A549 (cell line): ENCODE measurements around the gene RAD54L. TPM values are rescaled to one million over a fixed set of nuclear protein-coding genes. Genes with fewer than 3 reads are reported as not detected.

Experiments used
- ATAC-seq, 2 experiments: fragments of 200-7000 bp in 1 of 2; fragments of >200 bp in 1 of 2; cut with Nextera tagmentation in 1 of 2; cut with Tn5 transposase in 1 of 2; 3 replicates each; pipeline versions ENCODE4 v1.8.0 to v1.9.1; 2018 to 2020; ENCODE audit warnings: mild to moderate bottlenecking in 1 of 2, moderate library complexity in 1 of 2
- CTCF ChIA-PET: fragments of 300-600 bp; sonication (Branson Sonifier 250); formaldehyde crosslinking; extraction: SDS; loops from one replicate; lab custom pipeline; 2021; ENCODE audit warnings: antibody characterized with exemption, inconsistent platforms; lab: Yijun Ruan, JAX
- POLR2A ChIA-PET: fragments of 350-600 bp; formaldehyde crosslinking; extraction: SDS; loops from one replicate; lab custom pipeline; 2021; ENCODE audit warnings: antibody characterized with exemption, inconsistent platforms; lab: Yijun Ruan, JAX
- DNase-seq, 2 experiments: peaks; one replicate each; pipeline versions ENCODE4 v3.0.0 to v3.0.0-alpha.2; 2011 to 2016; ENCODE audit warnings: low read depth in 1 of 2, low spot score in 1 of 2
- FAIRE-seq: peaks from 2 replicates; lab custom pipeline; 2011; peaks lifted over from hg19 to GRCh38; lab: Jason Lieb, UNC
- H3K27ac ChIP-seq, 2 experiments: fragments of >200 bp; sonication (Bioruptor Twin); formaldehyde crosslinking; 3 replicates each; pipeline ENCODE4 v1.5.1; 2016 to 2017
- H3K4me1 ChIP-seq: fragments of >200 bp; sonication (Bioruptor Twin); formaldehyde crosslinking; 3 replicates; pipeline ENCODE4 v1.6.1; 2016
- H3K4me2 ChIP-seq: fragments of >200 bp; sonication (Bioruptor Twin); formaldehyde crosslinking; 3 replicates; pipeline ENCODE4 v1.6.1; 2016
- H3K4me3 ChIP-seq: fragments of >200 bp; sonication (Bioruptor Twin); formaldehyde crosslinking; 3 replicates; pipeline ENCODE4 v1.5.1; 2016
- H3K9me3 ChIP-seq: fragments of >200 bp; sonication (Bioruptor Twin); formaldehyde crosslinking; 3 replicates; pipeline ENCODE4 v1.6.1; 2016
- BHLHE40 ChIP-seq: IDR thresholded peaks from 2 replicates; pipeline ENCODE4 v1.6.1; 2012; ENCODE audit warnings: low read depth, low read length, inconsistent platforms
- CBX2 ChIP-seq: fragments of 200-600 bp; sonication (generic); IDR thresholded peaks from 2 replicates; pipeline ENCODE4 v1.6.1; 2016; ENCODE audit warnings: low read depth, mild to moderate bottlenecking, borderline replicate concordance
- CBX8 ChIP-seq: fragments of 200-600 bp; sonication (generic); IDR thresholded peaks from 2 replicates; pipeline ENCODE4 v1.6.1; 2016
- CEBPB ChIP-seq, 2 experiments: fragments of >200 bp in 1 of 2; sonication (Bioruptor Twin) in 1 of 2; formaldehyde crosslinking in 1 of 2; IDR thresholded peaks; 2 replicates each; pipeline ENCODE4 v1.6.1; 2012 to 2016
- E2F6 ChIP-seq: IDR thresholded peaks from 2 replicates; pipeline ENCODE4 v1.6.1; 2012; ENCODE audit warnings: low read depth, borderline replicate concordance
- EHF ChIP-seq: fragments of 250-450 bp; sonication (Bioruptor Pico); IDR thresholded peaks from 2 replicates; pipeline ENCODE4 v1.5.0; 2020; ENCODE audit warnings: mild to moderate bottlenecking
- EHMT2 ChIP-seq: fragments of 200-600 bp; sonication (generic); IDR thresholded peaks from 2 replicates; pipeline ENCODE4 v1.6.1; 2016; ENCODE audit warnings: antibody characterized with exemption, low read depth, mild to moderate bottlenecking, moderate library complexity
- ESRRA ChIP-seq: fragments of 150-350 bp; IDR thresholded peaks from 2 replicates; pipeline ENCODE4 v1.6.1; 2014; ENCODE audit warnings: mild to moderate bottlenecking, low read length, borderline replicate concordance
- FOSB ChIP-seq: fragments of 250-450 bp; sonication (Bioruptor Pico); IDR thresholded peaks from 2 replicates; pipeline ENCODE4 v1.5.0; 2020; ENCODE audit warnings: mild to moderate bottlenecking, moderate library complexity
- FOSL2 ChIP-seq, 2 experiments: fragments of 450-650 bp in 1 of 2; fragments of >200 bp in 1 of 2; sonication (Bioruptor Twin) in 1 of 2; formaldehyde crosslinking; IDR thresholded peaks; 2 replicates each; pipeline versions ENCODE4 v1.5.0 to v1.6.1; 2016 to 2020; ENCODE audit warnings: mild to moderate bottlenecking in 1 of 2, moderate library complexity in 1 of 2
- FOXS1 ChIP-seq: fragments of 250-450 bp; sonication (Bioruptor Pico); IDR thresholded peaks from 2 replicates; pipeline ENCODE4 v1.5.0; 2020; ENCODE audit warnings: mild to moderate bottlenecking, moderate library complexity
- HDAC2 ChIP-seq: fragments of 200-600 bp; sonication (generic); IDR thresholded peaks from 2 replicates; pipeline ENCODE4 v1.6.1; 2016
- JUN ChIP-seq, 2 experiments: fragments of >200 bp; sonication (Bioruptor Twin); formaldehyde crosslinking; IDR thresholded peaks; 2 replicates in 1 of 2; 3 replicates in 1 of 2; pipeline ENCODE4 v1.6.1; 2016 to 2017
- KDM1A ChIP-seq: fragments of 200-600 bp; sonication (generic); IDR thresholded peaks from 2 replicates; pipeline ENCODE4 v1.6.1; 2016; ENCODE audit warnings: low read depth, mild to moderate bottlenecking
- KDM5A ChIP-seq: fragments of 200-600 bp; sonication (generic); IDR thresholded peaks from 2 replicates; pipeline ENCODE4 v1.6.1; 2016; ENCODE audit warnings: antibody characterized with exemption, mild to moderate bottlenecking
- NFE2L2 ChIP-seq: fragments of 150-350 bp; conservative IDR thresholded peaks from 2 replicates; pipeline ENCODE4 v1.6.1; 2014; ENCODE audit warnings: low read length
- NPAS2 ChIP-seq: fragments of 250-450 bp; sonication (Bioruptor Pico); IDR thresholded peaks from 2 replicates; pipeline ENCODE4 v1.8.0; 2022; ENCODE audit warnings: mild to moderate bottlenecking, moderate library complexity, borderline replicate concordance
- PHF8 ChIP-seq: fragments of 200-600 bp; sonication (generic); IDR thresholded peaks from 2 replicates; pipeline ENCODE4 v1.6.1; 2016; ENCODE audit warnings: low read depth, mild to moderate bottlenecking, antibody characterized with exemption, moderate library complexity, borderline replicate concordance
- POLR2A ChIP-seq: IDR thresholded peaks from 2 replicates; pipeline ENCODE4 v1.6.1; 2012; ENCODE audit warnings: mild to moderate bottlenecking, low read length
- RAD21 ChIP-seq, 2 experiments: fragments of >200 bp in 1 of 2; sonication (Bioruptor Twin) in 1 of 2; formaldehyde crosslinking in 1 of 2; IDR thresholded peaks in 1 of 2; conservative IDR thresholded peaks in 1 of 2; 2 replicates in 1 of 2; 3 replicates in 1 of 2; pipeline ENCODE4 v1.6.1; 2012 to 2018; ENCODE audit warnings: inconsistent platforms in 1 of 2
- RARB ChIP-seq: fragments of 250-450 bp; sonication (Bioruptor Pico); IDR thresholded peaks from 2 replicates; pipeline ENCODE4 v1.8.0; 2021; ENCODE audit warnings: mild to moderate bottlenecking, moderate library complexity
- RFX5 ChIP-seq: fragments of 450-650 bp; IDR thresholded peaks from 2 replicates; pipeline ENCODE4 v1.7.1; 2014; ENCODE audit warnings: antibody characterized with exemption, mild to moderate bottlenecking, moderate library complexity
- RNF2 ChIP-seq: fragments of 200-600 bp; sonication (generic); IDR thresholded peaks from 2 replicates; pipeline ENCODE4 v1.6.1; 2016; ENCODE audit warnings: low read depth, mild to moderate bottlenecking, antibody characterized with exemption, moderate library complexity, borderline replicate concordance
- SMC3 ChIP-seq: fragments of >200 bp; sonication (Bioruptor Twin); formaldehyde crosslinking; IDR thresholded peaks from 3 replicates; pipeline ENCODE4 v1.6.1; 2018; ENCODE audit warnings: inconsistent platforms
- ZSCAN20 ChIP-seq: fragments of 250-450 bp; sonication (Bioruptor Pico); IDR thresholded peaks from 2 replicates; pipeline ENCODE4 v1.8.0; 2022; ENCODE audit warnings: mild to moderate bottlenecking, moderate library complexity
- WGBS: methylation state at CpG from one replicate; pipeline ENCODE4 v1.1.6; 2017; ENCODE audit errors: missing lambda C conversion rate; 5-methylcytosine and 5-hydroxymethylcytosine counted together
- polyA minus RNA-seq: library from RNA; depleted of rRNA, polyadenylated mRNA; stranded (reverse); fragments of >200 nt; gene quantifications from 2 replicates; pipeline ENCODE4 v1.2.3, GENCODE V29; 2011; rRNA and poly(A)+ RNA removed
- polyA plus RNA-seq, 4 experiments: library from polyadenylated mRNA; depleted of rRNA in 3 of 4; stranded (reverse); fragments of >200 nt; fragmentation: RNase III in 1 of 4; extraction: RNeasy Plus Mini Kit Qiagen cat#74134 plus additional on column Dnase treatment in 1 of 4; gene quantifications; 2 replicates in 3 of 4; 3 replicates in 1 of 4; pipeline ENCODE4 v1.2.3, GENCODE V29; 2011 to 2017
- TF ChIP-seq, protein P1 (sequence below): fragments of 150-350 bp; IDR thresholded peaks from 2 replicates; pipeline ENCODE4 v1.6.1; 2014; ENCODE audit warnings: low read depth, mild to moderate bottlenecking, low read length
- TF ChIP-seq, protein P2 (sequence below): IDR thresholded peaks from 2 replicates; pipeline ENCODE4 v1.6.1; 2012

RAD54L gene
- polyA plus RNA-seq (2011; rRNA removed) (10.0 and 10.9 TPM in 2 replicates), polyA plus RNA-seq (2017; fragmentation: RNase III; extraction: RNeasy Plus Mini Kit Qiagen cat#74134 plus additional on column Dnase treatment) (12.7 to 14.0 TPM (median 14.0 TPM) in 3 replicates), polyA minus RNA-seq (11.4 and 15.0 TPM in 2 replicates)
- polyA plus RNA-seq (2012; cell fraction: cytosol; rRNA removed) = 19.7 TPM in 2 replicates
- polyA plus RNA-seq (2012; cell fraction: nucleus; rRNA removed) = 58.5 and 65.2 TPM in 2 replicates

DNA sequence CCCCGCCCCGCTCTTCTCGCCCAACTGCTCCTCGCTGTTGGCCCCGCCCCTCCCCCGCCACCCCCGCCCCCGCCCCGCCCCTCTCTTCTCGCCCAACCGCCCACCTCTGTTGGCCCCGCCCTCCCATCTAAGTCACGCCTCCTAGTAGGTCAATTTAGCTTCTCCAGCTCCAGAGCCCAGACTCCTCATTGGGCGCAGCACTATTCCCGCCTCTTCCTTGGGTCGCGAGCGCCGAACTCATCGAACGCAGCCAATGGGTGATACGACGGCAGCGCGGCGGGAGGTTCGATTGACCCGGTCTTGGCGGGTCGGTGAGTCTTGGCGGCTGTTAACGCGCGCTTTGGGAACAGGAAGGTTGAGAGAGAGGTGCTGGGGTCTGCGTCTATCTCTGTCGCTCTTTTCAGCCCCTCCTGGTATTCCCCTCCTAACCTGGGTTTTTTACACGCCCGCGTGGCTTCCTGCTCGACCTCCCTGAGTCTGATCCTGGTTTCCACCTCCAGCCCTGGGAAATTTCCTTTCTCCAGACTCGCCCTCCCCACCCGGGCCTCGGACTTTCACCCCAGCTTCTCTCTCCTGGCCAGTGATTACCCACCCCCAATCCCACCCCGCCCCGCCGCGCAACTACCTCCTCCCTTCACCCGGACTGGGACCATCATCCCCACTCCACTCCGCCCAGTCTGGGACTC is at the start of gene RAD54L:
Gene RAD54L, plus strand, starts transcription at position 328 of the 686 bp plus-strand sequence. CDS start 643 bp downstream, outside the sequence.
- POLR2A ChIA-PET = interaction anchor here (1.0 to 1.9 kb wide), 3 partner anchors 49 to 92 kb away, joined by 3 to 21 read pairs (median 10); partner anchors contain the start of genes LRRC41, POMGNT1 and UQCRH
- 2% methylated on average over 12 of the region's 49 CpGs for WGBS
- no peak for TF ChIP-seq ESRRA
- TF ChIP-seq BHLHE40 = no peak
- TF ChIP-seq E2F6 = peak; percentile 77
- TF ChIP-seq FOSB (CRISPR knock-in tag) = no peak
- no peak for TF ChIP-seq FOXS1
- TF ChIP-seq, protein P1, sequence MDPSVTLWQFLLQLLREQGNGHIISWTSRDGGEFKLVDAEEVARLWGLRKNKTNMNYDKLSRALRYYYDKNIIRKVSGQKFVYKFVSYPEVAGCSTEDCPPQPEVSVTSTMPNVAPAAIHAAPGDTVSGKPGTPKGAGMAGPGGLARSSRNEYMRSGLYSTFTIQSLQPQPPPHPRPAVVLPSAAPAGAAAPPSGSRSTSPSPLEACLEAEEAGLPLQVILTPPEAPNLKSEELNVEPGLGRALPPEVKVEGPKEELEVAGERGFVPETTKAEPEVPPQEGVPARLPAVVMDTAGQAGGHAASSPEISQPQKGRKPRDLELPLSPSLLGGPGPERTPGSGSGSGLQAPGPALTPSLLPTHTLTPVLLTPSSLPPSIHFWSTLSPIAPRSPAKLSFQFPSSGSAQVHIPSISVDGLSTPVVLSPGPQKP = no peak
- 0 out of 2 replicates have a peak, but pooled peaks have one; percentile 30 for TF ChIP-seq PHF8
- TF ChIP-seq KDM5A = peak; percentile 93
- TF ChIP-seq JUN (IDR thresholded peaks at IDR 0.05) = peak in 1 of 2 experiments; percentile 30; a peak in 2 of 5 replicates
- TF ChIP-seq RNF2 = no peak
- no peak for TF ChIP-seq NFE2L2
- no peak for TF ChIP-seq RARB
- no peak for TF ChIP-seq EHMT2
- TF ChIP-seq POLR2A = peak; percentile 28; the same call in 1 of the 2 replicates
- TF ChIP-seq EHF = no peak
- TF ChIP-seq RFX5 = no peak
- TF ChIP-seq, protein P2, sequence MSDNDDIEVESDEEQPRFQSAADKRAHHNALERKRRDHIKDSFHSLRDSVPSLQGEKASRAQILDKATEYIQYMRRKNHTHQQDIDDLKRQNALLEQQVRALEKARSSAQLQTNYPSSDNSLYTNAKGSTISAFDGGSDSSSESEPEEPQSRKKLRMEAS = peak; percentile 78
- TF ChIP-seq NPAS2 (CRISPR knock-in tag) = no peak
- TF ChIP-seq KDM1A = no peak
- TF ChIP-seq CBX8 = no peak
- no peak for TF ChIP-seq CEBPB (IDR thresholded peaks at IDR 0.05)
- no peak for TF ChIP-seq ZSCAN20
- TF ChIP-seq RAD21 (conservative IDR thresholded peaks at IDR 0.05 in 1 of 2, IDR thresholded peaks at IDR 0.05 in 1 of 2) = no peak
- TF ChIP-seq CBX2 = no peak
- TF ChIP-seq FOSL2 (IDR thresholded peaks at IDR 0.05) = no peak
- TF ChIP-seq FOSL2 (CRISPR knock-in tag; IDR thresholded peaks at IDR 0.05) = no peak
- TF ChIP-seq SMC3 = no peak
- TF ChIP-seq HDAC2 = peak; percentile 67; the same call in 1 of the 2 replicates
- TF ChIP-seq, all 56 proteins: peak for 7
- ATAC-seq = peak; percentile 93 to 95
- Histone ChIP-seq H3K4me2 (peak within 1 kb of the TSS; percentile 96), H3K4me3 (peak within 1 kb of the TSS; percentile 80), H3K9me3 (no peaks in the 10 kb centered on the region), H3K27ac (peak within 1 kb of the TSS; percentile 75 to 91), H3K4me1 (peaks cover 12% of the 10 kb centered on the region)
- no peak for FAIRE-seq
- DNase-seq = peak; percentile 94 to 98
- CTCF ChIA-PET = interaction anchor here (1.0 kb wide), 1 partner anchor 24 kb away, joined by 5 read pairs; no protein-coding TSS in a partner anchor
